Thoracic aorta (tissue), 2 donors: ENCODE results near the gene SOX2. TPM values are rescaled to one million over a fixed set of nuclear protein-coding genes. Genes with fewer than 3 reads are reported as not detected.
A peak's percentile ranks its signal among the peaks of the same experiment; 100 is the strongest.

Source experiments
- ATAC-seq: fragments of 150-250 bp; one replicate; pipeline ENCODE4 v1.8.0; 2017; ENCODE audit warnings: low read depth; ENCODE audit not compliant: insufficient number of reproducible peaks, low FRiP score
- DNase-seq: peaks from one replicate; pipeline ENCODE4 v3.0.0-alpha.2; 2020; ENCODE audit warnings: low spot score
- H3K27ac ChIP-seq, 2 donors: fragments of 200-600 bp; sonication (generic); 1 replicate in 1 of 2; 2 replicates in 1 of 2; pipeline ENCODE4 v1.5.1; 2016; ENCODE audit warnings: mild to moderate bottlenecking in 2 of 2, moderate library complexity in 2 of 2
- H3K27me3 ChIP-seq: fragments of 200-600 bp; sonication (generic); replicated peaks from 2 replicates; pipeline ENCODE4 v1.6.0; 2016; ENCODE audit warnings: mild to moderate bottlenecking; ENCODE audit not compliant: insufficient read depth
- H3K36me3 ChIP-seq: fragments of 200-600 bp; sonication (generic); one replicate; pipeline ENCODE4 v1.5.1; 2016
- H3K4me1 ChIP-seq, 2 donors: fragments of 200-600 bp; sonication (generic); 1 replicate in 1 of 2; 2 replicates in 1 of 2; pipeline versions ENCODE4 v1.5.1 to v1.6.0; 2016; ENCODE audit warnings: low read depth in 2 of 2, mild to moderate bottlenecking in 1 of 2; ENCODE audit not compliant: control insufficient read depth in 1 of 2
- H3K4me3 ChIP-seq: fragments of 200-600 bp; sonication (generic); 2 replicates; pipeline ENCODE4 v1.5.1; 2016; ENCODE audit warnings: mild to moderate bottlenecking
- H3K9me3 ChIP-seq: fragments of 200-600 bp; sonication (generic); 2 replicates; pipeline ENCODE4 v1.5.1; 2016
- total RNA-seq, 2 donors: library from RNA; depleted of rRNA; stranded (reverse); fragments of >200 nt; gene quantifications; one replicate each; pipeline versions ENCODE4 v1.1.0 to v1.2.3, GENCODE V29; 2016
- TF ChIP-seq, protein P1 (sequence below): fragments of 200-600 bp; sonication (generic); IDR thresholded peaks from one replicate; pipeline ENCODE4 v1.5.1; 2019; ENCODE audit warnings: antibody characterized with exemption

Gene SOX2
- total RNA-seq, 2 donors from 2014 or later = 0.35 TPM; not detected in 1

DNA sequence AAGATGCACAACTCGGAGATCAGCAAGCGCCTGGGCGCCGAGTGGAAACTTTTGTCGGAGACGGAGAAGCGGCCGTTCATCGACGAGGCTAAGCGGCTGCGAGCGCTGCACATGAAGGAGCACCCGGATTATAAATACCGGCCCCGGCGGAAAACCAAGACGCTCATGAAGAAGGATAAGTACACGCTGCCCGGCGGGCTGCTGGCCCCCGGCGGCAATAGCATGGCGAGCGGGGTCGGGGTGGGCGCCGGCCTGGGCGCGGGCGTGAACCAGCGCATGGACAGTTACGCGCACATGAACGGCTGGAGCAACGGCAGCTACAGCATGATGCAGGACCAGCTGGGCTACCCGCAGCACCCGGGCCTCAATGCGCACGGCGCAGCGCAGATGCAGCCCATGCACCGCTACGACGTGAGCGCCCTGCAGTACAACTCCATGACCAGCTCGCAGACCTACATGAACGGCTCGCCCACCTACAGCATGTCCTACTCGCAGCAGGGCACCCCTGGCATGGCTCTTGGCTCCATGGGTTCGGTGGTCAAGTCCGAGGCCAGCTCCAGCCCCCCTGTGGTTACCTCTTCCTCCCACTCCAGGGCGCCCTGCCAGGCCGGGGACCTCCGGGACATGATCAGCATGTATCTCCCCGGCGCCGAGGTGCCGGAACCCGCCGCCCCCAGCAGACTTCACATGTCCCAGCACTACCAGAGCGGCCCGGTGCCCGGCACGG, 991 bp downstream of the SOX2 start:
- no peak for ATAC-seq
- H3K9me3 ChIP-seq = no peaks in the 10 kb centered on the region
- no peak overlapping the region for H3K27ac ChIP-seq

DNA sequence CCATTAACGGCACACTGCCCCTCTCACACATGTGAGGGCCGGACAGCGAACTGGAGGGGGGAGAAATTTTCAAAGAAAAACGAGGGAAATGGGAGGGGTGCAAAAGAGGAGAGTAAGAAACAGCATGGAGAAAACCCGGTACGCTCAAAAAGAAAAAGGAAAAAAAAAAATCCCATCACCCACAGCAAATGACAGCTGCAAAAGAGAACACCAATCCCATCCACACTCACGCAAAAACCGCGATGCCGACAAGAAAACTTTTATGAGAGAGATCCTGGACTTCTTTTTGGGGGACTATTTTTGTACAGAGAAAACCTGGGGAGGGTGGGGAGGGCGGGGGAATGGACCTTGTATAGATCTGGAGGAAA, 1.5 kb downstream of the SOX2 start:
- TF ChIP-seq, protein P1, sequence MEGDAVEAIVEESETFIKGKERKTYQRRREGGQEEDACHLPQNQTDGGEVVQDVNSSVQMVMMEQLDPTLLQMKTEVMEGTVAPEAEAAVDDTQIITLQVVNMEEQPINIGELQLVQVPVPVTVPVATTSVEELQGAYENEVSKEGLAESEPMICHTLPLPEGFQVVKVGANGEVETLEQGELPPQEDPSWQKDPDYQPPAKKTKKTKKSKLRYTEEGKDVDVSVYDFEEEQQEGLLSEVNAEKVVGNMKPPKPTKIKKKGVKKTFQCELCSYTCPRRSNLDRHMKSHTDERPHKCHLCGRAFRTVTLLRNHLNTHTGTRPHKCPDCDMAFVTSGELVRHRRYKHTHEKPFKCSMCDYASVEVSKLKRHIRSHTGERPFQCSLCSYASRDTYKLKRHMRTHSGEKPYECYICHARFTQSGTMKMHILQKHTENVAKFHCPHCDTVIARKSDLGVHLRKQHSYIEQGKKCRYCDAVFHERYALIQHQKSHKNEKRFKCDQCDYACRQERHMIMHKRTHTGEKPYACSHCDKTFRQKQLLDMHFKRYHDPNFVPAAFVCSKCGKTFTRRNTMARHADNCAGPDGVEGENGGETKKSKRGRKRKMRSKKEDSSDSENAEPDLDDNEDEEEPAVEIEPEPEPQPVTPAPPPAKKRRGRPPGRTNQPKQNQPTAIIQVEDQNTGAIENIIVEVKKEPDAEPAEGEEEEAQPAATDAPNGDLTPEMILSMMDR = no peak
- H3K9me3 ChIP-seq = no peaks in the 10 kb centered on the region
- H3K4me3 ChIP-seq = no peak overlapping the region
- DNase-seq (no peak), ATAC-seq (no peak)
- no peaks in the 10 kb centered on the region for H3K36me3 ChIP-seq
- peaks cover 7 to 29% of the 10 kb centered on the region in 2 donors for H3K4me1 ChIP-seq
- H3K27ac ChIP-seq = no peak overlapping the region
- peaks cover 63% of the 10 kb centered on the region for H3K27me3 ChIP-seq

More for the DNA sequence above, 991 bp downstream of the SOX2 start:
- Histone ChIP-seq H3K4me1 (peaks cover 7 to 29% of the 10 kb centered on the region in 2 donors), H3K27me3 (peaks cover 62% of the 10 kb centered on the region), H3K36me3 (no peaks in the 10 kb centered on the region), H3K4me3 (peak overlapping the region; percentile 62)
- no peak for DNase-seq
- TF ChIP-seq, protein P1 = no peak

DNA sequence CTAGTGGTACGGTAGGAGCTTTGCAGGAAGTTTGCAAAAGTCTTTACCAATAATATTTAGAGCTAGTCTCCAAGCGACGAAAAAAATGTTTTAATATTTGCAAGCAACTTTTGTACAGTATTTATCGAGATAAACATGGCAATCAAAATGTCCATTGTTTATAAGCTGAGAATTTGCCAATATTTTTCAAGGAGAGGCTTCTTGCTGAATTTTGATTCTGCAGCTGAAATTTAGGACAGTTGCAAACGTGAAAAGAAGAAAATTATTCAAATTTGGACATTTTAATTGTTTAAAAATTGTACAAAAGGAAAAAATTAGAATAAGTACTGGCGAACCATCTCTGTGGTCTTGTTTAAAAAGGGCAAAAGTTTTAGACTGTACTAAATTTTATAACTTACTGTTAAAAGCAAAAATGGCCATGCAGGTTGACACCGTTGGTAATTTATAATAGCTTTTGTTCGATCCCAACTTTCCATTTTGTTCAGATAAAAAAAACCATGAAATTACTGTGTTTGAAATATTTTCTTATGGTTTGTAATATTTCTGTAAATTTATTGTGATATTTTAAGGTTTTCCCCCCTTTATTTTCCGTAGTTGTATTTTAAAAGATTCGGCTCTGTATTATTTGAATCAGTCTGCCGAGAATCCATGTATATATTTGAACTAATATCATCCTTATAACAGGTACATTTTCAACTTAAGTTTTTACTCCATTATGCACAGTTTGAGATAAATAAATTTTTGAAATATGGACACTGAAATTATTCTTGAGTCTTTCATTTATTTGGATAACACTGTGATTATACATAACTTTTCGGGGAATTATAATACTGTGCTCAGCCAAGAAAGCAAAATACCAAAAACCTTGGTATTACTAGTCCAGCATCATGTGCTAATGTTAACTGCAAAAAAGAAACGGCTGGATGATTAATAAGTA, 2.2 kb downstream of the SOX2 start:
- Histone ChIP-seq H3K27ac (no peak overlapping the region), H3K36me3 (no peaks in the 10 kb centered on the region), H3K4me3 (no peak overlapping the region)

DNA sequence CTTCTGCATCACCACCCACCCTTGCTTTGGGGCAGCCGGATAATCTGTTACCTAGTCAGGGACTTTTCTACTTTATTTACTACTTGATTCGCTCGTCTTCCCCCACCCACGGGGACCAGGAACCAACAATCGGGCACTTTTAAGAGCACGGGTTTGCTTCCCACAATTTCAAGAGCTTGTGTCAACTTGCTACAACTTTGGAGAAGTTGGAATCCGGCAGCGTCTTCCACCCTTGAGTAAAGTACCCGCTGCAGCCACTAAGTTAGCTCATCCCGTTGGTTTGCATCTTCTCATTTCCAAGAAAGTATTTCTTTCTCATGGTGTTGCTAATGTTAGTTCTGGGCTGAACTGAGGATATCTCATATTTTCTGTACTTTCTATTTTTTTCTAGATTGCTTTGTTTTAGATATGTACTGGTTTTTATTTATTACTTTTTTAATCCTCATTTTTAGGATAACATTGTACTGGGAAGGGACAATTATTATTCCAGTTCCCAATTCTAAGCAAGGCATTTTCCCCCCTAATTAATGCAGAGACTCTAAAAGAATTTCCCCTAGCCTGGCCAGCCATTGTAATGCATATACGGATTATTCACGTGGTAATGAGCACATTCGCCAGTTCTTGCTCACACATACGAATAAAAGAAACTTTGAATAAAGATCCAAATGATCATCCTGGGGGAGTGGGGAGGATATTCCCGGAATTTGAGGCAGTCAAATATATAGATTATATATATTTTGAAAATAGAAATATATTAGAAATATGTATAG, 4.0 kb downstream of the SOX2 start:
- Histone ChIP-seq H3K27me3 (peaks cover 75% of the 10 kb centered on the region), H3K4me3 (no peak overlapping the region), H3K36me3 (no peaks in the 10 kb centered on the region), H3K9me3 (no peaks in the 10 kb centered on the region), H3K27ac (no peak overlapping the region), H3K4me1 (peaks cover 0 to 20% of the 10 kb centered on the region in 2 donors)
- DNase-seq (no peak), ATAC-seq (no peak)
- TF ChIP-seq, protein P1 = no peak

More for the DNA sequence above, 2.2 kb downstream of the SOX2 start:
- DNase-seq (no peak), ATAC-seq (no peak)
- H3K4me1 ChIP-seq = peaks cover 7 to 29% of the 10 kb centered on the region in 2 donors
- no peaks in the 10 kb centered on the region for H3K9me3 ChIP-seq
- TF ChIP-seq, protein P1 = no peak
- H3K27me3 ChIP-seq = peaks cover 66% of the 10 kb centered on the region
